Subcutaneous adipose tissue (tissue), 4 donors: ENCODE results near the gene ASH1L. TPM values are rescaled to one million over a fixed set of nuclear protein-coding genes. Genes with fewer than 3 reads are reported as not detected.

Experiments used
- total RNA-seq, 4 donors: library from RNA; depleted of rRNA; stranded (reverse); fragments of >200 nt; gene quantifications; one replicate each; pipeline ENCODE4 v1.1.0, GENCODE V29; 2016
- TF ChIP-seq, protein P1 (sequence below): fragments of 450-650 bp; IDR thresholded peaks from one replicate; pipeline ENCODE4 v1.5.1; 2016; ENCODE audit warnings: low read depth, mild to moderate bottlenecking, control low read depth, antibody characterized with exemption, moderate library complexity

ASH1L gene
- total RNA-seq, 4 donors from 2014 or later = 52.4 to 93.9 (median 69.0) TPM

DNA sequence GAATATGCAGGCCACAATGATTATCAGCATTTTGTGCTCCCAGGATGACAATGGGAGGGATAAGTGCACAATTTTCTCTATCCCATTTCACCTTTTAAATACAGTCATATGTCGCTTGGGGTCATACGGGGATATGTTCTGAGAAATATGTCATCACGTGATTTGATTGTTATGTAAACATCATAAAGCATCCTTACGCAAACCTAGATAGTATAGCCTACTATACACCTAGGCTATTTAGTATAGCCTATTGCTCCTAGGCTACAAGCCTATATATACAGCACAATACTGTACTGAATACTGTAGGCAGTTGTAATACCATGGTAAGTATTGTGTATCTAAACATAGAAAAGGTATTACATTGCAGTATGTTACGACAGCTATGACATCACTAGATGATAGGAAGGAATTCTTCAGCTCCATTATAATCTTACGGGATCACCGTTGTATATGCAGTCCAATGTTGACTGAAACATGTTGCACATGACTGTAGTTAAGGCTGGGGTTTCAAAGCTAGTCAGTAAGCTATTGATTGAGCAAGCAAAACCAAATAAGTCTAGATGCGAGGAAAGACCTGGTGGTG is 223.0 kb downstream of the ASH1L start:
- TF ChIP-seq, protein P1, sequence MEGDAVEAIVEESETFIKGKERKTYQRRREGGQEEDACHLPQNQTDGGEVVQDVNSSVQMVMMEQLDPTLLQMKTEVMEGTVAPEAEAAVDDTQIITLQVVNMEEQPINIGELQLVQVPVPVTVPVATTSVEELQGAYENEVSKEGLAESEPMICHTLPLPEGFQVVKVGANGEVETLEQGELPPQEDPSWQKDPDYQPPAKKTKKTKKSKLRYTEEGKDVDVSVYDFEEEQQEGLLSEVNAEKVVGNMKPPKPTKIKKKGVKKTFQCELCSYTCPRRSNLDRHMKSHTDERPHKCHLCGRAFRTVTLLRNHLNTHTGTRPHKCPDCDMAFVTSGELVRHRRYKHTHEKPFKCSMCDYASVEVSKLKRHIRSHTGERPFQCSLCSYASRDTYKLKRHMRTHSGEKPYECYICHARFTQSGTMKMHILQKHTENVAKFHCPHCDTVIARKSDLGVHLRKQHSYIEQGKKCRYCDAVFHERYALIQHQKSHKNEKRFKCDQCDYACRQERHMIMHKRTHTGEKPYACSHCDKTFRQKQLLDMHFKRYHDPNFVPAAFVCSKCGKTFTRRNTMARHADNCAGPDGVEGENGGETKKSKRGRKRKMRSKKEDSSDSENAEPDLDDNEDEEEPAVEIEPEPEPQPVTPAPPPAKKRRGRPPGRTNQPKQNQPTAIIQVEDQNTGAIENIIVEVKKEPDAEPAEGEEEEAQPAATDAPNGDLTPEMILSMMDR = no peak

DNA sequence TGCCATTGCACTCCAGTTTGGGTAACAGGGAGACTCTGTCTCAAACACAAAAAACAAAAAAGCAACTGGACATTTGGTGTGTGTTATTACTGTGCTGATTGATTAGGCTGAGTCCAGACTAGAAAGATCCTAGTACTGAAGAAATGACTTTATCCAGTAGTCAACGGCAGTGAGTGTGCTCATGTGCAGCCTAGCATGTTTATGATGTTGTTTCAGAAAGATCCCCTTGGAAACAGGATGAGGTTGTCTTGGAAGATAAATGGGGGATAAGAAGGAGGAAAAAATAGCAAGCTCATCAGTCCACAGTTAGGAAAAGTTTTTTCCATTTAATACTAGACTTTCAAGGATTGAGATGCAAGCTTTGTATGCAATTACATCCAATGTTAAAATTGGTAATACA is 227.6 kb downstream of the ASH1L start:
- TF ChIP-seq, protein P1 = no peak

DNA sequence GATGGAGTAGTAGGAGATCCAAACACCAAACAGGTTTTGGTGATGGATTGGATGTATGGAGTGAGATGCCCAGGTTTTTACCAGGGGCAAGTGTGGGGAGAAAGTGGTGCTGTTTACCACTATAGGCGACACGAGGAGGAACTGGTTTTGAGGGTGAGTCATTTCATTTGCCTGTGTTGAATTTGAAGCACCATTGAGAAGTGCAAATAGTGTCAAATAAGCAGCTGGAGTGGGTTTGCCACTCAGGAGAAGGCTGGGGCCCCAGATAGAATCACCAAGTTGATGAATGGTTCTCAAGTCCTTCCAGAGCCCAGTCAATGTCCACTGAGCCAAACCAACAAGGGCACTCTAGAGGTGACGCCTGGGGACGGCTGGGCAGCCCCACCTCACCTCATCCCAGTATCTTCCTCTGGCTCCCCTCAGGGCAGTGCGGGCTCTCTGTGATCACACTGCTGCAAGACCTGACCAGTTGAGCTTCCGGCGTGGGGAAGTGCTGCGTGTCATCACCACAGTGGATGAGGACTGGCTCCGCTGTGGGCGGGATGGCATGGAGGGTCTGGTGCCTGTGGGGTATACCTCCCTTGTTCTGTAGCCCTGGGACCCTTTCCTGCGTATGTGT is 232.5 kb downstream of the ASH1L start:
- TF ChIP-seq, protein P1 = no peak

DNA sequence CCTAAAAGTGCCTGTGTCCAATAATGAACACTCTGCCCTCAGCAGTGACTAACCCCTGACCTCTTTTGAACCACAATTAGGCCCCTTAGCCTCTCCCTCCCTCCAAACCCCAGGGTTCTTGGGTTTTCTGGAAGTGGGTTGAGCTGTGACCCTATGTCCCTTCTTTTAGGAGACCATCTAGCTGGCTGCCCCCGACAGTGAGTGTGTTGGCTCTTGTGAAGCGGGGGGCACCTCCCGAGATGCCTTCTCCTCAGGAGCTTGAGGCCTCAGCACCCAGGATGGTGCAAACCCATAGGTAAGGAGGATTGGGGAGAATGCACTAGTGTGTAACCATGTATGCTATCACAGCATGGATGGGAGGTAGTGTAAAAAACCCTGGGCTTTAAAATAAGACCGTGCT is 234.6 kb downstream of the ASH1L start:
- TF ChIP-seq, protein P1 = no peak

DNA sequence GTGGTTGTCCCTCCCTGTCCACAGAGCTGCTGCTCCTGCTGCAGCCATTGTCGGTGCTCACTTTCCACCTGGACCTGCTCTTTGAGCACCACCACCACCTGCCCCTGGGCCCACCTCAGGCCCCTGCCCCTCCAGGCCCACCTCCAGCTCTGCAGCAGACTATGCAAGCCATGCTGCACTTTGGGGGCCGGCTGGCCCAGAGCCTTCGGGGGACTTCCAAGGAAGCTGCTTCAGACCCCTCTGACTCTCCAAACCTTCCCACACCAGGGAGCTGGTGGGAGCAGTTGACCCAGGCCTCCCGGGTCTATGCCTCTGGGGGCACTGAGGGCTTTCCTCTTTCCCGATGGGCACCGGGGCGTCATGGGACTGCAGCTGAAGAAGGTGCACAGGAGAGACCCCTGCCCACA is 236.0 kb downstream of the ASH1L start:
- TF ChIP-seq, protein P1 = no peak

DNA sequence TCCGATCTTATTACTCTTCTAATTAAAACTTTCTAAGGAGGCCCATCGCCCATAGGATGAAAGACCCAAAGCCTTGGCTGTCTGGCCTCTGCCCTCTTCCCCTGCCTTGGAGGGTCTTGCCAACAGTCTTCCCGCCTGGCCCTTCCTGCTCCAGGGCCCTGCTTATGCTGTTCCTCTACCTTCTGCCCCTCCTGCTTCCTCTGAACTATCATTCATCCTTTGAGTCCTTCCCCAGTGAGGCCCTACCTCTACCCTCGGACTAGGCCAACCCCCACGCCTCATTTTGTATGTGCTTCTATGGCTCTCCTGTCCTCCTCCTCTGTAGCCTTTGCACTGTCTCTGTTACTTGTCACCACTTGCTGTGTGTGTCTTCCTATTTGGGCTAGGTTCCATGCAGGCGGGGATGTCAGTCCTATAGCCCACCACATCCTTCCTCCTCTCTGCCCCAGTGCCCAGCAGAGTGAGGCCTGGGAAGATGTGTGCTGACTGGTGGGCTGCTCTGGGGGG is 236.5 kb downstream of the ASH1L start:
- TF ChIP-seq, protein P1 = no peak

DNA sequence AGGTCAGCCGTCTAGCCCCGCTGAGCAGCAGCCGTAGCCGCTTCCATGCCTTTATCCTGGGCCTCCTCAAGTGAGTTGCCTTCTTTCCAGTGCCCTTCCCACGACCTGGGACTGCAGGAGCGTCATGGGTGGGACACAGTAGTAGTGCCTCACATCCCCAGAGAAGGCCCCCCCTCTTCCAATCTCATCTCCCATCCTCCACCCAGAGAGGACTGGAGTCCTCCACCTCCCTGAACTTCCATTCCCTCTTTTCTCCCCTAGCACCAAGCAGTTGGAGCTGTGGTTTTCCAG is 237.1 kb downstream of the ASH1L start:
- TF ChIP-seq, protein P1 = no peak
